B cell (primary cell): ENCODE results near the gene IQCH. TPM values are rescaled to one million over a fixed set of nuclear protein-coding genes. Genes with fewer than 3 reads are reported as not detected.

Source experiments
- ATAC-seq: fragments of 200-7000 bp; cut with Tn5 transposase; one replicate; pipeline ENCODE4 v1.10.0; 2021; ENCODE audit warnings: low read depth, mild to moderate bottlenecking, moderate number of reproducible peaks, moderate library complexity
- CTCF ChIA-PET: fragments of 350-600 bp; sonication (Branson Sonifier 250); formaldehyde crosslinking; loops from one replicate; lab custom pipeline; 2021; ENCODE audit warnings: antibody characterized with exemption, inconsistent platforms; lab: Charles Lee
- POLR2A ChIA-PET: fragments of 350-600 bp; sonication (Branson Sonifier 250); formaldehyde crosslinking; loops from one replicate; lab custom pipeline; 2021; ENCODE audit warnings: antibody characterized with exemption; lab: Charles Lee
- DNase-seq: peaks from one replicate; pipeline ENCODE4 v3.0.0; 2013
- H2AFZ ChIP-seq: 2 replicates; pipeline ENCODE4 v1.6.1; 2012; ENCODE audit warnings: mild to moderate bottlenecking, low read depth, low read length; ENCODE audit not compliant: insufficient read depth, poor library complexity, severe bottlenecking
- H3K27ac ChIP-seq, 2 donors: 1 replicate in 1 of 2; 2 replicates in 1 of 2; pipeline ENCODE4 v1.5.1; 2012 to 2013; ENCODE audit warnings: low read length in 2 of 2, mild to moderate bottlenecking in 2 of 2, moderate library complexity in 1 of 2
- H3K27me3 ChIP-seq, 4 experiments: fragments of 200-600 bp in 1 of 4; sonication (generic) in 1 of 4; replicated peaks in 1 of 4; 1 replicate in 2 of 4; 2 replicates in 2 of 4; pipeline versions ENCODE4 v1.6.1 to v1.7.0; 2013 to 2016; ENCODE audit warnings: low read length in 3 of 4, mild to moderate bottlenecking in 2 of 4, mixed read lengths in 1 of 4, moderate library complexity in 1 of 4; ENCODE audit not compliant: insufficient read depth in 4 of 4, control insufficient read depth in 3 of 4; ENCODE audit errors: control extremely low read depth in 1 of 4
- H3K36me3 ChIP-seq, 2 experiments: replicated peaks in 1 of 2; 1 replicate in 1 of 2; 2 replicates in 1 of 2; pipeline versions ENCODE4 v1.6.1 to v1.7.1; 2013; ENCODE audit warnings: low read length in 1 of 2; ENCODE audit not compliant: insufficient read depth in 2 of 2, control insufficient read depth in 1 of 2; ENCODE audit errors: control extremely low read depth in 1 of 2, extremely low read depth in 1 of 2
- H3K4me1 ChIP-seq, 2 donors: fragments of 200-600 bp in 1 of 2; sonication (generic) in 1 of 2; 1 replicate in 1 of 2; 2 replicates in 1 of 2; pipeline versions ENCODE4 v1.5.1 to v1.6.1; 2013 to 2017; ENCODE audit warnings: low read length in 2 of 2; ENCODE audit not compliant: control insufficient read depth in 2 of 2, insufficient read depth in 2 of 2
- H3K4me2 ChIP-seq: replicated peaks from 2 replicates; pipeline ENCODE3; 2012; ENCODE audit warnings: mild to moderate bottlenecking, low read depth, low read length; ENCODE audit not compliant: poor library complexity, severe bottlenecking
- H3K4me3 ChIP-seq, 5 experiments: fragments of 200-600 bp in 1 of 5; sonication (generic) in 1 of 5; 1 replicate in 3 of 5; 2 replicates in 2 of 5; pipeline versions ENCODE4 v1.5.1 to v1.7.0; 2011 to 2016; ENCODE audit warnings: low read length in 4 of 5, mild to moderate bottlenecking in 4 of 5, low read depth in 2 of 5, control low read depth in 1 of 5, moderate library complexity in 1 of 5; ENCODE audit not compliant: insufficient read depth in 1 of 5; ENCODE audit errors: control extremely low read depth in 1 of 5, extremely low read depth in 1 of 5
- H3K79me2 ChIP-seq: fragments of 200-600 bp; sonication (generic); one replicate; pipeline ENCODE4 v1.6.0; 2016; ENCODE audit warnings: low read length; ENCODE audit not compliant: control insufficient read depth, insufficient read depth
- H3K9ac ChIP-seq: fragments of 200-600 bp; sonication (generic); 2 replicates; pipeline ENCODE4 v1.6.1; 2017; ENCODE audit warnings: mild to moderate bottlenecking, low read length, moderate library complexity
- H3K9me3 ChIP-seq, 3 donors: one replicate each; pipeline versions ENCODE4 v1.6.1 to v1.7.1; 2013; ENCODE audit warnings: low read length in 2 of 3; ENCODE audit not compliant: control insufficient read depth in 2 of 3, insufficient read depth in 1 of 3; ENCODE audit errors: control extremely low read depth in 1 of 3
- H4K20me1 ChIP-seq: 2 replicates; pipeline ENCODE4 v1.6.0; 2012; ENCODE audit warnings: mild to moderate bottlenecking, low read length; ENCODE audit not compliant: insufficient read depth, control insufficient read depth, poor library complexity, severe bottlenecking
- H3K27ac Mint-ChIP-seq: one replicate; pipeline ENCODE4 v1.8.0; 2021; ENCODE audit warnings: mixed read lengths
- H3K27me3 Mint-ChIP-seq: one replicate; pipeline ENCODE4 v1.8.0; 2021; ENCODE audit warnings: mixed read lengths
- H3K4me1 Mint-ChIP-seq: one replicate; pipeline ENCODE4 v1.8.0; 2021; ENCODE audit warnings: mixed read lengths
- H3K4me3 Mint-ChIP-seq: one replicate; pipeline ENCODE4 v1.8.0; 2021; ENCODE audit warnings: mixed read lengths
- H3K9me3 Mint-ChIP-seq: one replicate; pipeline ENCODE4 v1.8.0; 2022; ENCODE audit warnings: mixed read lengths; ENCODE audit not compliant: insufficient read depth
- CTCF ChIP-seq: fragments of 200-600 bp; IDR thresholded peaks from one replicate; pipeline ENCODE4 v1.8.0; 2022; ENCODE audit warnings: antibody characterized with exemption, mild to moderate bottlenecking
- EZH2 ChIP-seq: IDR thresholded peaks from 2 replicates; pipeline ENCODE4 v1.6.1; 2012; ENCODE audit warnings: borderline replicate concordance, low read depth, mild to moderate bottlenecking, moderate library complexity, low read length; ENCODE audit not compliant: insufficient read depth, poor library complexity, severe bottlenecking
- WGBS: methylation state at CpG from one replicate; pipeline ENCODE4 v1.1.5; 2013; ENCODE audit warnings: missing lambda C conversion rate; ENCODE audit not compliant: insufficient coverage; 5-methylcytosine and 5-hydroxymethylcytosine counted together
- intact Hi-C: fragments of 100-400 bp; cut with micrococcal nuclease; formaldehyde crosslinking; loops from one replicate; pipeline ENCODE4 v1.10.0; 2022
- polyA plus RNA-seq: library from polyadenylated mRNA; depleted of rRNA; stranded (reverse); fragments of >200 nt; gene quantifications from 2 replicates; pipeline ENCODE4 v1.2.3, GENCODE V29; 2012
- total RNA-seq, 2 donors: library from RNA; stranded (reverse); fragments of 120-200 nt in 1 of 2; gene quantifications; 1 replicate in 1 of 2; 2 replicates in 1 of 2; pipeline versions ENCODE4 v1.2.3 to v1.2.4, GENCODE V29; 2013 to 2022

The IQCH gene
- total and polyA plus RNA-seq, 2 donors (not counting 1 experiment from before 2014, with no cell fraction given) = 1.6 TPM; not detected in 1

- ATAC-seq (no peak), DNase-seq (no peak)
- no peaks in the 10 kb centered on the region for H3K27me3 ChIP-seq
- Mint-ChIP-seq H3K4me3 (no peak overlapping the region), H3K27me3 (peaks cover 9% of the 10 kb centered on the region), H3K27ac (no peak overlapping the region), H3K9me3 (no peaks in the 10 kb centered on the region), H3K4me1 (no peaks in the 10 kb centered on the region)
- no peak overlapping the region for H3K9ac ChIP-seq
- no peaks in the 10 kb centered on the region for H3K9me3 ChIP-seq
- no peaks in the 10 kb centered on the region for H3K36me3 ChIP-seq
- no CpG with 5 or more reads among the region's 4 CpGs for WGBS
- H4K20me1 ChIP-seq = no peaks in the 10 kb centered on the region
- H3K79me2 ChIP-seq = no peaks in the 10 kb centered on the region
- H3K4me1 ChIP-seq = no peaks in the 10 kb centered on the region
- TF ChIP-seq EZH2 (no peak), CTCF (no peak)
- H3K4me2 ChIP-seq = no peak overlapping the region
- no peak overlapping the region for H3K27ac ChIP-seq
- no peak overlapping the region for H3K4me3 ChIP-seq
- intact Hi-C loops = no loop called here
- CTCF ChIA-PET = no interaction called here
- no peak overlapping the region for H2AFZ ChIP-seq
- POLR2A ChIA-PET = no interaction called here
Measured at GRCh38 chr15:67405208-67406191, 150.9 kb downstream of the IQCH start.

GRCh38 chr15:67406257-67406861 lies 151.8 kb downstream of the IQCH start:
- Mint-ChIP-seq H3K9me3 (no peaks in the 10 kb centered on the region), H3K4me3 (no peak overlapping the region), H3K27me3 (peaks cover 9% of the 10 kb centered on the region), H3K27ac (no peak overlapping the region), H3K4me1 (no peaks in the 10 kb centered on the region)
- Histone ChIP-seq H2AFZ (no peak overlapping the region), H3K4me1 (no peaks in the 10 kb centered on the region), H3K9me3 (no peaks in the 10 kb centered on the region), H3K79me2 (no peaks in the 10 kb centered on the region), H3K4me2 (no peak overlapping the region), H3K27me3 (no peaks in the 10 kb centered on the region), H3K27ac (no peak overlapping the region), H3K4me3 (no peak overlapping the region), H3K36me3 (no peaks in the 10 kb centered on the region), H3K9ac (no peak overlapping the region), H4K20me1 (no peaks in the 10 kb centered on the region)
- ATAC-seq (no peak), DNase-seq (no peak)
- ChIA-PET POLR2A (no interaction called here), CTCF (no interaction called here)
- TF ChIP-seq CTCF (no peak), EZH2 (no peak)
- intact Hi-C loops = no loop called here
- WGBS = no CpG with 5 or more reads among the region's 1 CpG
